Activated T-helper 1 cell treated with anti-CD3 and anti-CD28 coated beads, Interleukin-2, amount 50 U/mL, for 16 hours (primary cell): ENCODE measurements around the gene FRYL.
A peak's percentile ranks its signal among the peaks of the same experiment; 100 is the strongest.
"Not testable (repeated sequence)": the region's sequence is repeated elsewhere in the genome, so short reads cannot be mapped to it uniquely, and the experiment has no call there.

Experiments used
- DNase-seq, 2 donors: peaks; one replicate each; pipeline ENCODE4 v3.0.0-alpha.2; 2020; ENCODE audit warnings: low read depth in 1 of 2, low spot score in 1 of 2

The FRYL gene

GRCh38 chr4:48665555-48666186 is 114.4 kb downstream of the FRYL start:
- no peak for DNase-seq

GRCh38 chr4:48664938-48665337 is 115.1 kb downstream of the FRYL start:
- no peak for DNase-seq

- DNase-seq: no peak
Observed at GRCh38 chr4:48661391-48661790, 118.7 kb downstream of the FRYL start.

- DNase-seq: no peak
Observed at GRCh38 chr4:48660347-48660746, 119.7 kb downstream of the FRYL start.

GRCh38 chr4:48654015-48654664 is 125.9 kb downstream of the FRYL start:
- no peak for DNase-seq

- peak in 1 of 2 donors; percentile 12 for DNase-seq
Observed at GRCh38 chr4:48653217-48654014, 126.7 kb downstream of the FRYL start.

GRCh38 chr4:48651914-48652313 is 128.2 kb downstream of the FRYL start:
- no peak for DNase-seq

GRCh38 chr4:48649505-48649904 is 130.6 kb downstream of the FRYL start:
- no peak for DNase-seq

- DNase-seq: no peak
Observed at GRCh38 chr4:48645225-48645794, 134.8 kb downstream of the FRYL start.

- no peak for DNase-seq
Observed at GRCh38 chr4:48642421-48643374, 137.4 kb downstream of the FRYL start.

GRCh38 chr4:48641401-48641800 is 138.7 kb downstream of the FRYL start:
- DNase-seq: no peak

- no peak for DNase-seq
Observed at GRCh38 chr4:48640699-48641098, 139.4 kb downstream of the FRYL start.

- DNase-seq: no peak
Observed at GRCh38 chr4:48640225-48640624, 139.9 kb downstream of the FRYL start.

- no peak for DNase-seq
Observed at GRCh38 chr4:48639807-48640206, 140.3 kb downstream of the FRYL start.

GRCh38 chr4:48638586-48638985 is 141.5 kb downstream of the FRYL start:
- not testable (repeated sequence) for DNase-seq

- DNase-seq: no peak
Observed at GRCh38 chr4:48636911-48637310, 143.2 kb downstream of the FRYL start.

GRCh38 chr4:48635980-48636379 is 144.1 kb downstream of the FRYL start:
- DNase-seq: no peak

GRCh38 chr4:48635310-48635709 is 144.8 kb downstream of the FRYL start:
- DNase-seq: no peak

GRCh38 chr4:48634688-48635308 is 145.3 kb downstream of the FRYL start:
- no peak for DNase-seq

GRCh38 chr4:48633657-48634056 is 146.4 kb downstream of the FRYL start:
- DNase-seq: no peak
